Measurements from ENCODE around the gene MTF1. TPM values are rescaled to one million over a fixed set of nuclear protein-coding genes. Genes with fewer than 3 reads are reported as not detected.

The MTF1 gene
- total RNA-seq, 6 donors from 2014 or later: 5.2 to 27.4 (median 8.7) TPM

DNA sequence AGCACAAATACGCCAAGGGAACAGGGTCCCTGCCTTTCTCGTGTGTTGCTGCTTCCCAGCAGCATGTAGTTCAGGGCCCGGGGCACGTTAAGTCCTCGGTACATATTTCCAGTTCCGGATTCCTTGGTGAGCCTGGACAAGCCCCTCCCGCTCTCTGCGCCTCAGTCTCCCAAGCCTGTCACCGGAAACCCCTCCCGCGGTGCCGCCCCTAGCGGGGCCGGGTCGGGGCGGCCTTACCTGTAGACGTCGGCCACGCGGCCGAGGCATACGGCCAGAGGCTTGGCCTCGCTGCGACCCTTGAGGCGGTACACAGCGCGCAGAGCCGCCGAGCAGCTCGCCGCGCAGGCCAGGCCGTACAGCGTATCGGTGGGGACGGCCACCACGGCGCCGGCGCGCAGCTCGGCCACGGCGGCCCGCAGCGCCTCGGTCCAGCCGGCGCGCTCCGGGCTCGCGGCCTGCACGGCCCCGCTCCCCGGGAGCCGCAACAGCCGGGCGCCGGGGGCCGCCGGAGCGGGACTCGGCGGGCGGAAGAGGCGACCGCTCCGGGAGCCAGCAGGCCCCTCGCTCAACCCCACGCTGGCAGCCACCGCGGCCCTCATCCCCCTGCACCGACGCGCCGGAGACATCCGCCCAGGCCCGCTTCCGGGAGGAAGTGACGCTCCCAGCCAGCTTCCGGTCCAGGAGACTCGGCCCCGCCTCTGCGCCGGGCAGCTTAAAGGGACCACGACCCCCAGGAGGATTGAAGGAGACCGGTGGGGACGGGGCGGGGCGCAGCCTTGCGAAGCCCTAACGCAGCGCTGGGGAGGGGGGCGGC, 51.6 kb downstream of the MTF1 start, which contains the start of the genes C1orf122 and YRDC:
C1orf122 (plus strand) TSS at position 236 of the 814 bp plus-strand sequence. CDS start 615 bp downstream, outside the sequence.
YRDC (minus strand) TSS at position 654 of the 814 bp plus-strand sequence; CDS start at position 626, 28 bp downstream.
- 1 to 2% methylated on average over 24 to 32 of the region's 95 CpGs for WGBS, 2 donors
- peaks cover 22 to 42% (median 29%) of the 10 kb centered on the region in 4 donors for H3K4me1 ChIP-seq
- TF ChIP-seq EP300 (IDR thresholded peaks at IDR 0.05) (peak in 1 of 4 donors; percentile 4), POLR2AphosphoS5 (IDR thresholded peaks at IDR 0.05) (peak; percentile 93 to 95), CTCF (IDR thresholded peaks at IDR 0.05) (peak in 2 of 6 experiments; percentile 15 to 18), POLR2A (IDR thresholded peaks at IDR 0.05) (peak in 2 of 4 donors; percentile 77 to 91)

DNA sequence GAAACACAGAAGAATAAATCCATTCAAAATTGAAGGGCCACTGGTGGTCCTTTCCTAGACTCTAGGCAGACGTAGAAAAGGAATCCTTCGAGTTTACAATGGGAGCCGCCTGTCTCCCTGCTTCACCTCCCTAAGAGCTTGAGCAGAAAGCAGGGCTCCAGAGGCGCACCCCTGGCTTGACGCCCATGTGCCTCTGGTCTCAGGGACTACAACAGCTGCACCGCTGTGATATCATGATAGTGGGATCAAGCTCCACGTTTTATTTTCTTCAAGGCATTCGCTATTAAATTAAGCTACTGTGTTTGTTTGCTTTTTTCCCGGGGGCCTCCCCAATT, 52.2 kb downstream of the MTF1 start:
- peak overlapping the region; percentile 84 to 91 (median 87) for H3K4me3 ChIP-seq
- H3K27ac ChIP-seq: peak overlapping the region; percentile 92 to 97 (median 94)
- peaks cover 32 to 47% (median 45%) of the 10 kb centered on the region in 4 donors for H3K36me3 ChIP-seq
- WGBS, 2 donors: 11 to 18% methylated on average over 7 to 9 of the region's 9 CpGs
- DNase-seq (no peak), ATAC-seq (ENCODE audit: low FRiP score in 2 of 2) (no peak)
- H3K9me3 ChIP-seq: no peaks in the 10 kb centered on the region
- TF ChIP-seq POLR2A (IDR thresholded peaks at IDR 0.05): no peak
- TF ChIP-seq POLR2AphosphoS5 (IDR thresholded peaks at IDR 0.05): no peak
- TF ChIP-seq EP300 (IDR thresholded peaks at IDR 0.05): no peak
- no peak for TF ChIP-seq CTCF (IDR thresholded peaks at IDR 0.05)
- peaks cover 22 to 42% (median 29%) of the 10 kb centered on the region in 4 donors for H3K4me1 ChIP-seq
- no peaks in the 10 kb centered on the region for H3K27me3 ChIP-seq

More for the DNA sequence above, 51.6 kb downstream of the MTF1 start, which contains the start of the genes C1orf122 and YRDC:
- no peaks in the 10 kb centered on the region for H3K27me3 ChIP-seq
- DNase-seq (peak; percentile 94 to 98), ATAC-seq (ENCODE audit: low FRiP score in 2 of 2) (peak; percentile 95 to 96)
- H3K9me3 ChIP-seq: no peaks in the 10 kb centered on the region
- H3K27ac ChIP-seq: peak within 1 kb of the TSS; percentile 92 to 97 (median 94)
- peak within 1 kb of the TSS; percentile 84 to 91 (median 87) for H3K4me3 ChIP-seq
- H3K36me3 ChIP-seq: peaks cover 32 to 42% (median 40%) of the 10 kb centered on the region in 4 donors

DNA sequence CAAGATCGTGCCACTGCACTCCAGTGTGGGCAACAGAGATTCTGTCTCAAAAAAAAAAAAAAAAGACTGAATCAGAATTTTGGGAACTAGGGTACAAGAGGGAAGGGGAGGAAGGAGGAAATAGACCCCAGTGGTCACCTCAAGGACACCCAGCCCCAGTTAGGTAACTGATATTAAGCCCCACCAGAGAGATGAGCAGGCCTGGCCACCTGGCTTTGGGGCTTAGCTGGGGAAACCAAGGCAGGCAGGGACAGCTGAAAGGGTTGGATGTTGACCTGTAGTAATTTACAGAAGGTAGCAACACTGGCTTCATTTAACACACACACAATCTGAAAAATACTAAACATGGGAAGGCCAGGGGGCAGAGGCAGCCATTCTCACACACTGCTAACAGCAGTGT, 57.0 kb downstream of the MTF1 start:
- 97 to 100% methylated on average over 1 of the region's 1 CpG for WGBS, 2 donors
- no peak for ATAC-seq (ENCODE audit: low FRiP score in 2 of 2)
- peaks cover 8 to 22% (median 14%) of the 10 kb centered on the region in 4 donors for H3K4me1 ChIP-seq
- TF ChIP-seq POLR2AphosphoS5 (IDR thresholded peaks at IDR 0.05) (no peak), EP300 (IDR thresholded peaks at IDR 0.05) (no peak)
- no peaks in the 10 kb centered on the region for H3K9me3 ChIP-seq
- no peaks in the 10 kb centered on the region for H3K27me3 ChIP-seq
- DNase-seq: no peak
- H3K36me3 ChIP-seq: peaks cover 34 to 78% (median 59%) of the 10 kb centered on the region in 4 donors
- H3K4me3 ChIP-seq: no peak overlapping the region
- H3K27ac ChIP-seq: no peak overlapping the region

DNA sequence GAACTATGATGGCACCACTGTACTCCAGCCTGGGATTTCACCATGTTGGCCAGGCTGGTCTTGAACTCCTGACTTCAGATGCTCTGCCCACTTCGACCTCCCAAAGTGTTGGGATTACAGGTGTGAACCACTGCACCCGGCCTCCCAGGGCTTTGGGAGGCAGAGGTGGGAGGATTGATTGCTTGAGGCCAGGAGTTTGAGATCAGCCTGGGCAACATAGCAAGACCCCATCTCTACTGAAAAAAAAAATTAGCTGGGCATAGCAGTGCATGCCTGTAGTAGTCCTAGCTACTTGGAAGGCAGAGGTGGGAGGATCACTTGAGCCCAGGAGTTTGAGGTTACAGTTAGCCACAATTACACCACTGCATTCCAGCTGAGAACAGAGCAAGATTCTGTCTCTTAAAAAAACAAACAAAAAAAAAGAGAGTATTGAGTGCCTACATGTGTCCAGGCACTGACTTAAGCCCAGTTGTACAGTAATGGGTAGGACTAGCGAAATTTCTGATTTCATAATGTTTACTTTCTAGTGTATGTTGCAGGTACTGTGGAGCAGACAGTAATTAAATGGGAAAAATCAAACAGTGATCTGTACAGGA, 61.5 kb downstream of the MTF1 start:
- no peak for TF ChIP-seq EP300 (IDR thresholded peaks at IDR 0.05)
- no peak for TF ChIP-seq POLR2A (IDR thresholded peaks at IDR 0.05)
- TF ChIP-seq CTCF (IDR thresholded peaks at IDR 0.05): no peak
- DNase-seq (no peak), ATAC-seq (ENCODE audit: low FRiP score in 2 of 2) (no peak)
- WGBS, 2 donors: 88 to 90% methylated on average over 2 to 3 of the region's 3 CpGs
- Histone ChIP-seq H3K27ac (no peak overlapping the region), H3K4me3 (no peak overlapping the region), H3K27me3 (peaks cover 0 to 2% (median 0%) of the 10 kb centered on the region in 4 donors), H3K9me3 (no peaks in the 10 kb centered on the region), H3K36me3 (peaks cover 3 to 37% (median 20%) of the 10 kb centered on the region in 4 donors), H3K4me1 (peaks cover 17 to 29% (median 22%) of the 10 kb centered on the region in 4 donors)
